Smooth muscle cell (in vitro differentiated cells): Measurements from ENCODE around the gene C10orf95. TPM values are rescaled to one million over a fixed set of nuclear protein-coding genes. Genes with fewer than 3 reads are reported as not detected.
A peak's percentile ranks its signal among the peaks of the same experiment; 100 is the strongest.

Experiments used
- DNase-seq: peaks from one replicate; lab custom pipeline; 2025; ENCODE audit not compliant: unreplicated experiment; lab: John Stamatoyannopoulos, UW
- H2AFZ ChIP-seq: fragments of 200-600 bp; sonication (generic); 2 replicates; pipeline ENCODE4 v1.6.0; 2016; ENCODE audit warnings: antibody characterized with exemption, low read depth, mild to moderate bottlenecking
- H3F3A ChIP-seq: fragments of 200-600 bp; sonication (generic); 2 replicates; pipeline ENCODE4 v1.6.0; 2017; ENCODE audit warnings: antibody characterized with exemption, low read depth
- H3K27ac ChIP-seq: fragments of 200-600 bp; sonication (generic); 2 replicates; pipeline ENCODE4 v1.5.1; 2016; ENCODE audit warnings: low read depth, mild to moderate bottlenecking
- H3K27me3 ChIP-seq: fragments of 200-600 bp; sonication (generic); 2 replicates; pipeline ENCODE4 v1.6.1; 2016; ENCODE audit warnings: low read depth, mild to moderate bottlenecking
- H3K36me3 ChIP-seq: fragments of 200-600 bp; sonication (generic); 2 replicates; pipeline ENCODE4 v1.5.1; 2016; ENCODE audit warnings: low read depth
- H3K4me1 ChIP-seq: fragments of 200-600 bp; sonication (generic); 2 replicates; pipeline ENCODE4 v1.5.1; 2016; ENCODE audit warnings: low read depth
- H3K4me2 ChIP-seq: fragments of 200-600 bp; sonication (generic); 2 replicates; pipeline ENCODE4 v1.6.0; 2016; ENCODE audit warnings: mild to moderate bottlenecking
- H3K4me3 ChIP-seq: fragments of 200-600 bp; sonication (generic); 2 replicates; pipeline ENCODE4 v1.5.1; 2016; ENCODE audit warnings: mild to moderate bottlenecking
- H3K79me2 ChIP-seq: fragments of 200-600 bp; sonication (generic); 2 replicates; pipeline ENCODE4 v1.6.0; 2016; ENCODE audit warnings: low read depth, mild to moderate bottlenecking
- H3K9ac ChIP-seq: fragments of 200-600 bp; sonication (generic); 2 replicates; pipeline ENCODE4 v1.6.0; 2016; ENCODE audit warnings: low read depth
- H3K9me3 ChIP-seq: fragments of 200-600 bp; sonication (generic); replicated peaks from 2 replicates; pipeline ENCODE4 v1.5.1; 2016; ENCODE audit warnings: low read depth
- H4K20me1 ChIP-seq: fragments of 200-600 bp; sonication (generic); 2 replicates; pipeline ENCODE4 v1.6.0; 2016; ENCODE audit warnings: low read depth
- CTCF ChIP-seq: fragments of 200-600 bp; sonication (generic); IDR thresholded peaks from 2 replicates; pipeline ENCODE4 v1.5.1; 2017; ENCODE audit warnings: borderline replicate concordance, mild to moderate bottlenecking, antibody characterized with exemption; ENCODE audit not compliant: insufficient read depth, poor library complexity, severe bottlenecking
- WGBS: methylation state at CpG from one replicate; pipeline ENCODE4 v1.1.7; 2016; ENCODE audit warnings: low lambda C conversion rate; 5-methylcytosine and 5-hydroxymethylcytosine counted together
- polyA plus RNA-seq: library from polyadenylated mRNA; unstranded; fragments of >200 nt; fragmentation: Nextera tagmentation; extraction: Ambion mirVana; gene quantifications from 2 replicates; pipeline ENCODE4 v1.2.1, GENCODE V29; 2016
- total RNA-seq: library from RNA; depleted of rRNA; stranded (reverse); fragments of >200 nt; gene quantifications from 2 replicates; pipeline ENCODE4 v1.2.3, GENCODE V29; 2014

Gene C10orf95
- total and polyA plus RNA-seq, 2 experiments from 2014 or later: 0.62 TPM; not detected in 1

DNA sequence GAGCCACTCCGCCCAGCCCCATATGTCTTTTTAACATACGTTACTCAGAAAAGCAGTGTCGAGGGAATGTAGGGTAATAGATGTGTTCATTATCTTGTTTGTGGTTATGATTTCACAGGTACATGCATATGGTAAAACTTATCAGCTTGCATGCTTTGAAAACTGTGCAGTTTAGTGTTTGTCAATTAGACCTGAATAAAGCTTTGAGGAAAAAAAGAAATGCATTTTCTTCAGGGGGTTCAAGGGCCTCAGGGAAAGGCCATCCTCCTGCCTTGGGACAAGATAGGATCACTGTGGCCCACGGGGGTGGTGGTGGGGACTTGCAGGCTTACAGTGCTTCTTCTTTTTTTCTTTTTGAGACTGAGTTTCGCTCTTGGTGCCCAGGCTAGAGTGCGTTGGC, 16.0 kb upstream of the C10orf95 start:
- no peak overlapping the region for H2AFZ ChIP-seq

GRCh38 chr10:102465466-102465865, 14.1 kb upstream of the C10orf95 start:
- Histone ChIP-seq H3K4me1 (peaks cover 10% of the 10 kb centered on the region), H3K9me3 (no peaks in the 10 kb centered on the region), H3K79me2 (no peaks in the 10 kb centered on the region), H3K4me3 (no peak overlapping the region), H3K36me3 (no peaks in the 10 kb centered on the region), H3K27ac (no peak overlapping the region), H3K27me3 (no peaks in the 10 kb centered on the region), H3K4me2 (no peak overlapping the region), H2AFZ (no peak overlapping the region), H4K20me1 (no peaks in the 10 kb centered on the region), H3K9ac (no peak overlapping the region), H3F3A (no peaks in the 10 kb centered on the region)
- 81% methylated on average over 3 of the region's 3 CpGs for WGBS
- DNase-seq: no peak
- TF ChIP-seq CTCF: no peak

More for the DNA sequence above, 16.0 kb upstream of the C10orf95 start:
- no peak for TF ChIP-seq CTCF
- H3K27ac ChIP-seq: no peak overlapping the region
- WGBS: 92% methylated on average over 6 of the region's 6 CpGs
- H4K20me1 ChIP-seq: no peaks in the 10 kb centered on the region
- no peaks in the 10 kb centered on the region for H3K9me3 ChIP-seq
- DNase-seq: no peak
- no peak overlapping the region for H3K4me3 ChIP-seq
- no peak overlapping the region for H3K9ac ChIP-seq
- no peaks in the 10 kb centered on the region for H3K79me2 ChIP-seq
- no peaks in the 10 kb centered on the region for H3K4me1 ChIP-seq
- H3K36me3 ChIP-seq: no peaks in the 10 kb centered on the region
- no peaks in the 10 kb centered on the region for H3K27me3 ChIP-seq
- H3K4me2 ChIP-seq: no peak overlapping the region
- H3F3A ChIP-seq: no peaks in the 10 kb centered on the region

DNA sequence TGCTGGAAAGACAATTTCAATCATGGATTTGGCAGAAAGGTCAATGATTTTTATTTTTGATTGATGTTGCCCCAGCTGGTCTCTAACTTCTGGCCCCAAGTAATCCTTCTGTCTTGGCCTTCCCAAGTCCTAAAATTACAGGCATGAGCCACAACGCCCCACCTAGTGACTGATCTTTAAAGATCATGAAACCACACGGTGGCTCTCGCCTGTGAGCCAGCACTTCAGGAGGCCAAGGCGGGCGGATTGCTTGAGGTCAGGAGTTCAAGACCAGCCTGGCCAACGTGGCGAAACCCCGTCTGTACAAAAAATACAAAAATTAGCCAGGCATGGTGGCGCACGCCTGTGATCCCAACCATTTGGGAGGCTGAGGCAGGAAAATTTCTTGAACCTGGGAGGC, 12.6 kb upstream of the C10orf95 start:
- no peak overlapping the region for H2AFZ ChIP-seq
- H3K79me2 ChIP-seq: no peaks in the 10 kb centered on the region
- H3F3A ChIP-seq: no peaks in the 10 kb centered on the region
- WGBS: 90% methylated on average over 10 of the region's 10 CpGs
- no peak overlapping the region for H3K27ac ChIP-seq
- no peak overlapping the region for H3K9ac ChIP-seq
- H3K9me3 ChIP-seq: no peaks in the 10 kb centered on the region
- DNase-seq: no peak
- no peaks in the 10 kb centered on the region for H4K20me1 ChIP-seq
- H3K27me3 ChIP-seq: no peaks in the 10 kb centered on the region
- TF ChIP-seq CTCF: no peak
- H3K4me2 ChIP-seq: no peak overlapping the region
- peaks cover 10% of the 10 kb centered on the region for H3K4me1 ChIP-seq
- no peak overlapping the region for H3K4me3 ChIP-seq
- no peaks in the 10 kb centered on the region for H3K36me3 ChIP-seq

DNA sequence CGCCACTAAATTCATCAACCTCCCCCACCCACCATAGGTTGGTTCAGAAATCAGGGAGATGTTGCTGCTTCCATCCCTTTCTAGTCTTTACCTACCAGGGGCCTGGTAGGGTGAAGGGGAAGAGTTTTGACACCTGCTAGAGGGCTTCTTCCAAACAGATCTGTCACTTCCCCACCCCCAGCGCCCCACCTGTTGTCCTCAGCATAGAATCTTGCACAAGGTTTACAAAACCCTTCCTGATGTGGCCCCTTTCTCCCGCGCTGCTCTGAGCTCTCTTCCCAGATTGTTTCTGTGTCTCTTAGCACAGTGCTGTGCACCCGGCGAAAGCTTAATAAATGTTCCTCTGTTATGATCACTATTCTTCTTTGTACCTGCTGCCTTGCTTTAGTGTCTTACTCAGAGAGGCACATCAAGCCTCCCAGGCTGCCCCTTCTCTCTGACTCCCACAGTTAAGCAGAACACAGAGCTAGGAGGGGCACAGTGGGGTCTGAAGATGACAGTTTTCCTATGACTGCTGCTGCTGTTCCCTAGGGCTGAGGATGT, 11.2 kb upstream of the C10orf95 start:
- Histone ChIP-seq H3K4me1 (peaks cover 10% of the 10 kb centered on the region), H3K36me3 (no peaks in the 10 kb centered on the region), H3K9ac (no peak overlapping the region), H3K9me3 (no peaks in the 10 kb centered on the region), H3K27me3 (no peaks in the 10 kb centered on the region), H3K4me2 (peak overlapping the region; percentile 74), H3K79me2 (no peaks in the 10 kb centered on the region), H3K27ac (no peak overlapping the region), H4K20me1 (no peaks in the 10 kb centered on the region), H3K4me3 (peak overlapping the region; percentile 23), H2AFZ (no peak overlapping the region), H3F3A (no peaks in the 10 kb centered on the region)
- 70% methylated on average over 6 of the region's 6 CpGs for WGBS
- TF ChIP-seq CTCF: no peak
- no peak for DNase-seq
